CD8-positive, alpha-beta memory T cell (primary cell): ENCODE measurements around the gene STUM. TPM values are rescaled to one million over a fixed set of nuclear protein-coding genes. Genes with fewer than 3 reads are reported as not detected.
"Not testable (repeated sequence)": the region's sequence is repeated elsewhere in the genome, so short reads cannot be mapped to it uniquely, and the experiment has no call there.

ENCODE experiments used
- CTCF ChIA-PET: fragments of 350-600 bp; sonication (Branson Sonifier 250); formaldehyde crosslinking; loops from one replicate; lab custom pipeline; 2021; ENCODE audit warnings: antibody characterized with exemption; lab: Charles Lee
- POLR2A ChIA-PET: fragments of 350-600 bp; sonication (Branson Sonifier 250); formaldehyde crosslinking; loops from one replicate; lab custom pipeline; 2021; ENCODE audit warnings: antibody characterized with exemption; lab: Charles Lee
- DNase-seq, 5 donors: peaks; one replicate each; pipeline versions ENCODE4 v3.0.0 to v3.0.0-alpha.2; 2020 to 2022; ENCODE audit warnings: mixed read lengths in 1 of 5
- H3K27ac ChIP-seq: one replicate; pipeline ENCODE4 v1.7.0; 2013; ENCODE audit warnings: low read depth, mild to moderate bottlenecking, low read length, moderate library complexity
- H3K27me3 ChIP-seq: 2 replicates; pipeline ENCODE4 v1.7.0; 2013; ENCODE audit warnings: low read length, mild to moderate bottlenecking; ENCODE audit not compliant: insufficient read depth, poor library complexity, severe bottlenecking
- H3K36me3 ChIP-seq: 2 replicates; pipeline ENCODE4 v1.7.0; 2013; ENCODE audit warnings: mild to moderate bottlenecking, low read length, moderate library complexity; ENCODE audit not compliant: insufficient read depth
- H3K4me1 ChIP-seq: 2 replicates; pipeline ENCODE4 v1.7.0; 2013; ENCODE audit warnings: mild to moderate bottlenecking, low read length, moderate library complexity; ENCODE audit not compliant: insufficient read depth
- H3K4me3 ChIP-seq: 2 replicates; pipeline ENCODE4 v1.7.0; 2013; ENCODE audit warnings: mild to moderate bottlenecking, low read length
- H3K9me3 ChIP-seq: 2 replicates; pipeline ENCODE4 v1.7.0; 2013; ENCODE audit warnings: mild to moderate bottlenecking, low read length
- H3K27ac Mint-ChIP-seq, 8 donors: one replicate each; pipeline ENCODE4 v1.8.0; 2020 to 2021; ENCODE audit warnings: mixed read lengths in 8 of 8, mild to moderate bottlenecking in 6 of 8, inconsistent platforms in 3 of 8, moderate library complexity in 3 of 8
- H3K27me3 Mint-ChIP-seq, 2 donors: one replicate each; pipeline ENCODE4 v1.8.0; 2020 to 2021; ENCODE audit warnings: mixed read lengths in 2 of 2, mild to moderate bottlenecking in 1 of 2, moderate library complexity in 1 of 2
- H3K36me3 Mint-ChIP-seq, 3 donors: one replicate each; pipeline ENCODE4 v1.8.0; 2020 to 2021; ENCODE audit warnings: mixed read lengths in 3 of 3, inconsistent platforms in 1 of 3, mild to moderate bottlenecking in 1 of 3
- H3K4me1 Mint-ChIP-seq, 3 donors: one replicate each; pipeline ENCODE4 v1.8.0; 2020 to 2021; ENCODE audit warnings: mixed read lengths in 3 of 3, inconsistent platforms in 1 of 3, mild to moderate bottlenecking in 1 of 3
- H3K4me3 Mint-ChIP-seq, 7 donors: one replicate each; pipeline ENCODE4 v1.8.0; 2020 to 2021; ENCODE audit warnings: mixed read lengths in 7 of 7, mild to moderate bottlenecking in 6 of 7, moderate library complexity in 4 of 7, inconsistent platforms in 2 of 7
- H3K9me3 Mint-ChIP-seq, 5 donors: one replicate each; pipeline ENCODE4 v1.8.0; 2020 to 2022; ENCODE audit warnings: mixed read lengths in 5 of 5, mild to moderate bottlenecking in 3 of 5, moderate library complexity in 2 of 5, inconsistent platforms in 1 of 5
- polyA plus RNA-seq: library from polyadenylated mRNA; unstranded; fragments of 300-500 nt; fragmentation: Illumina TruSeq; gene quantifications from one replicate; pipeline ENCODE4 v1.2.3, GENCODE V29; 2021
- total RNA-seq, 2 experiments: library from RNA; stranded (reverse); gene quantifications; one replicate each; pipeline ENCODE4 v1.2.3, GENCODE V29; 2021

The STUM gene
- total and polyA plus RNA-seq, 3 experiments from 2014 or later: 0.13 TPM; not detected in 2

GRCh38 chr1:226616636-226617035, 68.1 kb downstream of the STUM start:
- Histone ChIP-seq H3K27ac (no peak overlapping the region), H3K9me3 (no peaks in the 10 kb centered on the region), H3K27me3 (no peaks in the 10 kb centered on the region), H3K36me3 (no peaks in the 10 kb centered on the region), H3K4me1 (no peaks in the 10 kb centered on the region), H3K4me3 (no peak overlapping the region)
- Mint-ChIP-seq H3K27me3 (peaks cover 0 to 3% of the 10 kb centered on the region in 2 donors), H3K36me3 (peaks cover 0 to 7% (median 0%) of the 10 kb centered on the region in 3 donors), H3K4me1 (no peaks in the 10 kb centered on the region), H3K4me3 (no peak overlapping the region), H3K9me3 (no peaks in the 10 kb centered on the region), H3K27ac (peak overlapping the region in 1 of 8 donors; percentile 57)
- POLR2A ChIA-PET: no interaction called here
- CTCF ChIA-PET: interaction anchor here (1.0 kb wide), 1 partner anchor 10 kb away, joined by 3 read pairs; no protein-coding TSS in a partner anchor
- no peak for DNase-seq

GRCh38 chr1:226617109-226617508, 68.5 kb downstream of the STUM start:
- DNase-seq: no peak
- H3K9me3 ChIP-seq: no peaks in the 10 kb centered on the region
- no peaks in the 10 kb centered on the region for H3K36me3 ChIP-seq
- no peaks in the 10 kb centered on the region for H3K4me1 ChIP-seq
- POLR2A ChIA-PET: no interaction called here
- H3K4me1 Mint-ChIP-seq: no peaks in the 10 kb centered on the region
- peaks cover 0 to 3% of the 10 kb centered on the region in 2 donors for H3K27me3 Mint-ChIP-seq
- H3K9me3 Mint-ChIP-seq: no peaks in the 10 kb centered on the region
- no peak overlapping the region for H3K27ac ChIP-seq
- CTCF ChIA-PET: interaction anchor here (1.0 kb wide), 1 partner anchor 9 kb away, joined by 3 read pairs; no protein-coding TSS in a partner anchor
- H3K36me3 Mint-ChIP-seq: peaks cover 0 to 10% (median 0%) of the 10 kb centered on the region in 3 donors
- H3K4me3 Mint-ChIP-seq: no peak overlapping the region
- no peak overlapping the region for H3K4me3 ChIP-seq
- H3K27ac Mint-ChIP-seq: no peak overlapping the region
- no peaks in the 10 kb centered on the region for H3K27me3 ChIP-seq

- DNase-seq, H3K4me3 ChIP-seq, H3K36me3 ChIP-seq, H3K27ac ChIP-seq, H3K36me3 Mint-ChIP-seq, H3K27me3 ChIP-seq, H3K4me3 Mint-ChIP-seq, H3K4me1 ChIP-seq, H3K9me3 ChIP-seq, H3K9me3 Mint-ChIP-seq, H3K27ac Mint-ChIP-seq, H3K27me3 Mint-ChIP-seq, H3K4me1 Mint-ChIP-seq, CTCF ChIA-PET, POLR2A ChIA-PET: not testable (repeated sequence)
Observed at GRCh38 chr1:226617719-226618118, 69.2 kb downstream of the STUM start.

- H3K4me1 Mint-ChIP-seq: no peaks in the 10 kb centered on the region
- H3K27me3 ChIP-seq: no peaks in the 10 kb centered on the region
- ChIA-PET POLR2A (no interaction called here), CTCF (no interaction called here)
- H3K36me3 ChIP-seq: no peaks in the 10 kb centered on the region
- no peaks in the 10 kb centered on the region for H3K4me1 ChIP-seq
- no peaks in the 10 kb centered on the region for H3K9me3 Mint-ChIP-seq
- H3K9me3 ChIP-seq: no peaks in the 10 kb centered on the region
- H3K36me3 Mint-ChIP-seq: peaks cover 0 to 10% (median 0%) of the 10 kb centered on the region in 3 donors
- no peak overlapping the region for H3K27ac ChIP-seq
- no peak overlapping the region for H3K27ac Mint-ChIP-seq
- DNase-seq: no peak
- no peak overlapping the region for H3K4me3 ChIP-seq
- H3K4me3 Mint-ChIP-seq: no peak overlapping the region
- peaks cover 0 to 5% of the 10 kb centered on the region in 2 donors for H3K27me3 Mint-ChIP-seq
Observed at GRCh38 chr1:226618380-226618779, 69.8 kb downstream of the STUM start.

DNA sequence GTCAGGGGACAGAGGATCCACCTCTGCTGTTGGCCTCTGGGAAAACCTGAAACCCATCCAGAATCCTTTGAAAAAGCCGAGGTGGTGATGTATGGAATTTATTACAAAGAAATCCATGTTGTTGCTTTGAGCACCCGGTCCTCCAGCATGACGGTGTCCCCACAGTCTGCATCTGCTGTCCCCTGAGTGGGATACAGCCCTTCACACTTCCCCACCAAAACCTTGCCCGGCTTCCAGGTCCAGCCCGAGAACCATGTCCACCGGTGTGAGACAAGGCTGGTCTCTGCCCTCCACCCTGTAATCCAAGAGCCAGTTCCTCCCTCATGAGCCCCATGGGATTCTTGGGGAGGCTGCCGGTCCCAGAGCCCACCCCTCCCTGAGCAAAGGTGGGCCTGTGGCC, 70.5 kb downstream of the STUM start:
- POLR2A ChIA-PET: no interaction called here
- DNase-seq: no peak
- CTCF ChIA-PET: no interaction called here
- H3K27ac Mint-ChIP-seq: no peak overlapping the region
- no peaks in the 10 kb centered on the region for H3K36me3 ChIP-seq
- H3K27ac ChIP-seq: no peak overlapping the region
- H3K27me3 ChIP-seq: no peaks in the 10 kb centered on the region
- peaks cover 0 to 10% (median 0%) of the 10 kb centered on the region in 3 donors for H3K36me3 Mint-ChIP-seq
- no peaks in the 10 kb centered on the region for H3K4me1 ChIP-seq
- H3K9me3 Mint-ChIP-seq: no peaks in the 10 kb centered on the region
- peaks cover 0 to 5% of the 10 kb centered on the region in 2 donors for H3K27me3 Mint-ChIP-seq
- H3K4me1 Mint-ChIP-seq: no peaks in the 10 kb centered on the region
- H3K4me3 Mint-ChIP-seq: no peak overlapping the region
- H3K4me3 ChIP-seq: no peak overlapping the region
- no peaks in the 10 kb centered on the region for H3K9me3 ChIP-seq

- H3K4me3 Mint-ChIP-seq: no peak overlapping the region
- CTCF ChIA-PET: no interaction called here
- no peak overlapping the region for H3K27ac Mint-ChIP-seq
Observed at GRCh38 chr1:226622012-226622411, 73.4 kb downstream of the STUM start.

GRCh38 chr1:226624526-226624925, 76.0 kb downstream of the STUM start:
- Mint-ChIP-seq H3K9me3 (no peaks in the 10 kb centered on the region), H3K27me3 (peaks cover 0 to 7% of the 10 kb centered on the region in 2 donors), H3K27ac (peak overlapping the region in 1 of 8 donors; percentile 14), H3K36me3 (peaks cover 5 to 6% (median 6%) of the 10 kb centered on the region in 3 donors), H3K4me1 (peaks cover 12 to 20% (median 19%) of the 10 kb centered on the region in 3 donors), H3K4me3 (no peak overlapping the region)
- Histone ChIP-seq H3K4me1 (peaks cover 10% of the 10 kb centered on the region), H3K36me3 (no peaks in the 10 kb centered on the region), H3K27ac (no peak overlapping the region), H3K4me3 (no peak overlapping the region), H3K27me3 (no peaks in the 10 kb centered on the region), H3K9me3 (no peaks in the 10 kb centered on the region)
- peak in 1 of 5 donors; percentile 21 for DNase-seq
- CTCF ChIA-PET: interaction anchor here (0.7 to 1.5 kb wide), 3 partner anchors 9 to 202 kb away, joined by 3 read pairs; no protein-coding TSS in a partner anchor
- POLR2A ChIA-PET: interaction anchor here (0.7 kb wide), 1 partner anchor 14 kb away, joined by 7 read pairs; no protein-coding TSS in a partner anchor

More at GRCh38 chr1:226622012-226622411, 73.4 kb downstream of the STUM start:
- Histone ChIP-seq H3K4me3 (no peak overlapping the region), H3K27me3 (no peaks in the 10 kb centered on the region), H3K36me3 (no peaks in the 10 kb centered on the region), H3K27ac (no peak overlapping the region), H3K9me3 (no peaks in the 10 kb centered on the region), H3K4me1 (peaks cover 10% of the 10 kb centered on the region)
- Mint-ChIP-seq H3K36me3 (peaks cover 0 to 10% (median 1%) of the 10 kb centered on the region in 3 donors), H3K27me3 (peaks cover 0 to 7% of the 10 kb centered on the region in 2 donors), H3K4me1 (peaks cover 10 to 12% (median 12%) of the 10 kb centered on the region in 3 donors), H3K9me3 (no peaks in the 10 kb centered on the region)
- DNase-seq: no peak
- POLR2A ChIA-PET: no interaction called here

GRCh38 chr1:226625326-226625725, 76.8 kb downstream of the STUM start:
- Mint-ChIP-seq H3K9me3 (no peaks in the 10 kb centered on the region), H3K36me3 (peaks cover 5 to 14% (median 6%) of the 10 kb centered on the region in 3 donors), H3K4me1 (peaks cover 12 to 20% (median 19%) of the 10 kb centered on the region in 3 donors), H3K27ac (peak overlapping the region in 2 of 8 donors; percentile 14 to 27), H3K27me3 (peaks cover 0 to 7% of the 10 kb centered on the region in 2 donors), H3K4me3 (peak overlapping the region in 1 of 7 donors; percentile 41)
- Histone ChIP-seq H3K36me3 (no peaks in the 10 kb centered on the region), H3K9me3 (no peaks in the 10 kb centered on the region), H3K4me3 (no peak overlapping the region), H3K27me3 (no peaks in the 10 kb centered on the region), H3K4me1 (peaks cover 10% of the 10 kb centered on the region), H3K27ac (no peak overlapping the region)
- CTCF ChIA-PET: interaction anchor here (1.2 to 4.9 kb wide), 5 partner anchors 11 to 203 kb away, joined by 5 to 47 read pairs (median 11); no protein-coding TSS in a partner anchor
- DNase-seq: peak in 1 of 5 donors; percentile 28
- POLR2A ChIA-PET: no interaction called here
